Endothelial cell of umbilical vein (primary cell): ENCODE results near the gene CIPC.

ENCODE experiments used
- EZH2 ChIP-seq: IDR thresholded peaks from 2 replicates; pipeline ENCODE4 v1.6.1; 2012; ENCODE audit warnings: borderline replicate concordance, low read depth, mild to moderate bottlenecking, moderate library complexity, low read length, inconsistent platforms; ENCODE audit not compliant: severe bottlenecking
- GATA2 ChIP-seq: IDR thresholded peaks from 2 replicates; pipeline ENCODE4 v1.7.0; 2011; ENCODE audit warnings: low read depth, mild to moderate bottlenecking, moderate library complexity, mixed read lengths, low read length; ENCODE audit not compliant: insufficient read length, insufficient read depth
- POLR2A ChIP-seq: IDR thresholded peaks from 2 replicates; pipeline ENCODE4 v1.6.1; 2012; ENCODE audit warnings: low read depth, mild to moderate bottlenecking, control low read depth, low read length
- TF ChIP-seq, protein P1 (sequence below), 2 donors: IDR thresholded peaks; 1 replicate in 1 of 2; 2 replicates in 1 of 2; pipeline ENCODE4 v1.5.1; 2011; ENCODE audit warnings: low read length in 2 of 2, mild to moderate bottlenecking in 2 of 2, moderate library complexity in 2 of 2, control low read depth in 1 of 2, inconsistent platforms in 1 of 2, low read depth in 1 of 2; ENCODE audit not compliant: insufficient read depth in 1 of 2; ENCODE audit errors: extremely low read depth in 1 of 2

DNA sequence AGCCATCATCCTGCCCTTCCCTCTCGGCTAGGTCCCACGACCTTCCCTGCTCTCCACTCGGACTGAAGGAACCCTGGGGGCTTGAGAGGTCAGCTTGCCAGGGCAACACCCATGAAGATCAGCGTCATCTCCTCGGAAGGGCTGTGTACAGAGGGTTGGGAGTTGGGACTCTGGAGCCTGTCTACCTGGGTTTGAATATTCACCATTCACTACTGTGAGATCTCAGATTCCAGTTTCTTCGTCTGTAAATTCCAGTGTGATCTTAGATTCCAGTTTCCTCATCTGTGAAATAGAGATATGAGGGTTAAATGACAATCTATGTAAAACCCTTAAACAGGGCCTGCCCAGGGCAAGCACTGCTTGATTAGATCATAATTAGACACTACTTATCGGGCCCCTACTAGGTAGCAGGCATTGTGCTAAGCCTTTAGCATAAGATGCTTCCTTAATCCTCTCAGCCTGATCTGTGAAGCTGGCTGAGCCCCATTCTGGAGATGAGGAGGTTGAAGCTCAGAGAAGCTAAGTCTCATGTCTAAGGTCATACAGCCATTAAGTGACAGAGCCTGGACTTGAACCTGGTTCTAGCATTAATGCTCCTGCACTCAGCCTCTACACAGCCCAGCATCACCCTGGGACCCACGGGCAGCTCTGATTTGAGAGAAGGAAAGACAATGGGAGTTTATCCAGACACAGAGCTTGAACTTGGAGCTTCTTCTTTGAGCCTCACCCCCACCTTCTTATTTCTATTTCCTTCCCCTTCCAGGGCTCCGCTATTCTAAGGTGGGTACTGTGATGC lies 44.1 kb downstream of the CIPC start:
- TF ChIP-seq, protein P1, sequence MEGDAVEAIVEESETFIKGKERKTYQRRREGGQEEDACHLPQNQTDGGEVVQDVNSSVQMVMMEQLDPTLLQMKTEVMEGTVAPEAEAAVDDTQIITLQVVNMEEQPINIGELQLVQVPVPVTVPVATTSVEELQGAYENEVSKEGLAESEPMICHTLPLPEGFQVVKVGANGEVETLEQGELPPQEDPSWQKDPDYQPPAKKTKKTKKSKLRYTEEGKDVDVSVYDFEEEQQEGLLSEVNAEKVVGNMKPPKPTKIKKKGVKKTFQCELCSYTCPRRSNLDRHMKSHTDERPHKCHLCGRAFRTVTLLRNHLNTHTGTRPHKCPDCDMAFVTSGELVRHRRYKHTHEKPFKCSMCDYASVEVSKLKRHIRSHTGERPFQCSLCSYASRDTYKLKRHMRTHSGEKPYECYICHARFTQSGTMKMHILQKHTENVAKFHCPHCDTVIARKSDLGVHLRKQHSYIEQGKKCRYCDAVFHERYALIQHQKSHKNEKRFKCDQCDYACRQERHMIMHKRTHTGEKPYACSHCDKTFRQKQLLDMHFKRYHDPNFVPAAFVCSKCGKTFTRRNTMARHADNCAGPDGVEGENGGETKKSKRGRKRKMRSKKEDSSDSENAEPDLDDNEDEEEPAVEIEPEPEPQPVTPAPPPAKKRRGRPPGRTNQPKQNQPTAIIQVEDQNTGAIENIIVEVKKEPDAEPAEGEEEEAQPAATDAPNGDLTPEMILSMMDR (IDR thresholded peaks at IDR 0.05; ENCODE audit: extremely low read depth in 1 of 2, insufficient read depth in 1 of 2, low read depth in 1 of 2, low read length in 2 of 2), result no peak
- TF ChIP-seq POLR2A (no peak), GATA2 (no peak), EZH2 (no peak)
